Measurements from ENCODE around the gene ARMH1. TPM values are rescaled to one million over a fixed set of nuclear protein-coding genes. Genes with fewer than 3 reads are reported as not detected.

The ARMH1 gene
- total RNA-seq, 1 experiment from 2014 or later = 0.15 TPM

- no TSS peak for BruUV-seq (replicated peaks)
- H3K9me2 ChIP-seq (replicated peaks; ENCODE audit: low read length) = no peaks in the 10 kb centered on the region
- no peaks in the 10 kb centered on the region for H3K79me2 ChIP-seq (ENCODE audit: low read length)
- ChIA-PET CTCF (no interaction called here), POLR2A (ENCODE audit: unreplicated experiment) (no interaction called here)
- H3K27ac ChIP-seq (ENCODE audit: low read length) = no peak overlapping the region
- H3K36me3 ChIP-seq (ENCODE audit: low read depth, low read length) = peaks cover 18% of the 10 kb centered on the region; the same call in 1 of the 2 replicates
- no peak overlapping the region for H3K4me3 ChIP-seq (ENCODE audit: low read length)
- no peak for ATAC-seq
- H3K9me3 ChIP-seq (ENCODE audit: low read length) = no peaks in the 10 kb centered on the region
- H3K4me1 ChIP-seq (ENCODE audit: insufficient read depth, low read length) = peaks cover 11% of the 10 kb centered on the region
- H2AFZ ChIP-seq (ENCODE audit: low read length) = no peak overlapping the region
- H3K4me2 ChIP-seq (ENCODE audit: low read length) = no peak overlapping the region
- H3K27me3 ChIP-seq (ENCODE audit: low read length) = no peaks in the 10 kb centered on the region
- H3K9ac ChIP-seq (ENCODE audit: low read length) = no peak overlapping the region
- H3F3A ChIP-seq (ENCODE audit: low read length, unreplicated experiment) = no peaks in the 10 kb centered on the region
- TF ChIP-seq CTCF (conservative IDR thresholded peaks at IDR 0.05; ENCODE audit: low read depth, low read length) = no peak
- no peak for TF ChIP-seq EZH2 (IDR thresholded peaks at IDR 0.05; ENCODE audit: low read length, unreplicated experiment)
- no peak for TF ChIP-seq EZH2phosphoT487 (IDR thresholded peaks at IDR 0.05; ENCODE audit: borderline replicate concordance, low read length)
- intact Hi-C loops (cut with micrococcal nuclease) = no loop called here
- no peaks in the 10 kb centered on the region for H4K20me1 ChIP-seq (ENCODE audit: low read length)
- DNase-seq = no peak
These were observed 34.2 kb upstream of the ARMH1 start for GRCh38 chr1:44640200-44640853.

GRCh38 chr1:44641126-44642102, 33.1 kb upstream of the ARMH1 start:
- BruUV-seq (replicated peaks) = no TSS peak
- Histone ChIP-seq H3K9me2 (replicated peaks; ENCODE audit: low read length) (no peaks in the 10 kb centered on the region), H3K4me2 (ENCODE audit: low read length) (no peak overlapping the region), H3K79me2 (ENCODE audit: low read length) (no peaks in the 10 kb centered on the region), H3K4me1 (ENCODE audit: insufficient read depth, low read length) (peaks cover 11% of the 10 kb centered on the region), H3K9me3 (ENCODE audit: low read length) (no peaks in the 10 kb centered on the region), H3K27ac (ENCODE audit: low read length) (no peak overlapping the region), H3K36me3 (ENCODE audit: low read depth, low read length) (peaks cover 12% of the 10 kb centered on the region; the same call in 1 of the 2 replicates), H3K4me3 (ENCODE audit: low read length) (no peak overlapping the region), H4K20me1 (ENCODE audit: low read length) (no peaks in the 10 kb centered on the region), H2AFZ (ENCODE audit: low read length) (no peak overlapping the region), H3F3A (ENCODE audit: low read length, unreplicated experiment) (no peaks in the 10 kb centered on the region), H3K9ac (ENCODE audit: low read length) (no peak overlapping the region), H3K27me3 (ENCODE audit: low read length) (no peaks in the 10 kb centered on the region)
- intact Hi-C loops (cut with micrococcal nuclease) = no loop called here
- CTCF ChIA-PET = no interaction called here
- POLR2A ChIA-PET (ENCODE audit: unreplicated experiment) = no interaction called here
- no peak for ATAC-seq
- no peak for DNase-seq
- TF ChIP-seq CTCF (conservative IDR thresholded peaks at IDR 0.05; ENCODE audit: low read depth, low read length) (no peak), EZH2 (IDR thresholded peaks at IDR 0.05; ENCODE audit: low read length, unreplicated experiment) (no peak)

All from PC-3 (cell line).